Liver (tissue), 9 donors: ENCODE measurements around the gene CLTA. TPM values are rescaled to one million over a fixed set of nuclear protein-coding genes. Genes with fewer than 3 reads are reported as not detected.
"Not testable (repeated sequence)": the region's sequence is repeated elsewhere in the genome, so short reads cannot be mapped to it uniquely, and the experiment has no call there.

Source experiments
- DNase-seq: peaks from one replicate; pipeline ENCODE4 v3.0.0-alpha.2; 2017; ENCODE audit warnings: low spot score
- H3K27ac ChIP-seq, 2 donors: one replicate each; pipeline ENCODE4 v1.7.0; 2013; ENCODE audit warnings: inconsistent platforms in 2 of 2, low read length in 2 of 2, control low read depth in 1 of 2, low read depth in 1 of 2, mild to moderate bottlenecking in 1 of 2
- H3K27me3 ChIP-seq, 4 donors: one replicate each; pipeline versions ENCODE4 v1.6.1 to v1.7.0; 2013; ENCODE audit warnings: low read length in 3 of 4, inconsistent platforms in 1 of 4, mild to moderate bottlenecking in 1 of 4, moderate library complexity in 1 of 4; ENCODE audit not compliant: control insufficient read depth in 4 of 4, insufficient read depth in 4 of 4
- H3K36me3 ChIP-seq, 4 donors: one replicate each; pipeline versions ENCODE4 v1.6.1 to v1.7.0; 2013; ENCODE audit warnings: low read length in 3 of 4, mild to moderate bottlenecking in 3 of 4, low read depth in 1 of 4, moderate library complexity in 1 of 4; ENCODE audit not compliant: control insufficient read depth in 4 of 4, insufficient read depth in 3 of 4
- H3K4me1 ChIP-seq, 4 donors: one replicate each; pipeline versions ENCODE4 v1.6.1 to v1.7.0; 2013; ENCODE audit warnings: low read length in 3 of 4, mild to moderate bottlenecking in 3 of 4, moderate library complexity in 1 of 4; ENCODE audit not compliant: control insufficient read depth in 4 of 4, insufficient read depth in 4 of 4
- H3K4me3 ChIP-seq, 3 donors: one replicate each; pipeline versions ENCODE4 v1.6.1 to v1.7.0; 2013; ENCODE audit warnings: low read length in 3 of 3, control low read depth in 1 of 3, low read depth in 1 of 3, mild to moderate bottlenecking in 1 of 3
- H3K9ac ChIP-seq, 2 donors: one replicate each; pipeline ENCODE4 v1.7.0; 2013; ENCODE audit warnings: low read length in 2 of 2, mild to moderate bottlenecking in 2 of 2, moderate library complexity in 2 of 2, control low read depth in 1 of 2, low read depth in 1 of 2
- H3K9me3 ChIP-seq, 4 donors: one replicate each; pipeline versions ENCODE4 v1.6.1 to v1.7.0; 2013; ENCODE audit warnings: low read length in 3 of 4; ENCODE audit not compliant: control insufficient read depth in 4 of 4
- ATF3 ChIP-seq: IDR thresholded peaks from 2 replicates; pipeline ENCODE4 v1.6.1; 2016; ENCODE audit warnings: antibody characterized with exemption
- CTCF ChIP-seq: fragments of 150-350 bp; IDR thresholded peaks from 2 replicates; pipeline ENCODE4 v1.5.1; 2017; ENCODE audit warnings: improper control_type of control experiment, low read depth, low read length; ENCODE audit not compliant: missing input control
- EGR1 ChIP-seq, 2 donors: IDR thresholded peaks; 2 replicates each; pipeline ENCODE4 v1.6.1; 2016 to 2018; ENCODE audit warnings: antibody characterized with exemption in 2 of 2, low read depth in 2 of 2
- FOXA2 ChIP-seq: IDR thresholded peaks from 2 replicates; pipeline ENCODE4 v1.6.1; 2016; ENCODE audit warnings: antibody characterized with exemption
- GABPA ChIP-seq, 2 donors: IDR thresholded peaks in 1 of 2; conservative IDR thresholded peaks in 1 of 2; 2 replicates each; pipeline ENCODE4 v1.6.1; 2016; ENCODE audit warnings: antibody characterized with exemption in 2 of 2, mild to moderate bottlenecking in 1 of 2, moderate library complexity in 1 of 2
- HNF4A ChIP-seq, 2 donors: conservative IDR thresholded peaks; 2 replicates each; pipeline ENCODE4 v1.6.1; 2016; ENCODE audit warnings: antibody characterized with exemption in 2 of 2, mild to moderate bottlenecking in 2 of 2
- HNF4G ChIP-seq: IDR thresholded peaks from 2 replicates; pipeline ENCODE4 v1.6.1; 2016; ENCODE audit warnings: antibody characterized with exemption
- JUND ChIP-seq, 2 donors: IDR thresholded peaks; 2 replicates each; pipeline ENCODE4 v1.6.1; 2016; ENCODE audit warnings: antibody characterized with exemption in 2 of 2
- MAX ChIP-seq: IDR thresholded peaks from 2 replicates; pipeline ENCODE4 v1.6.1; 2016; ENCODE audit warnings: antibody characterized with exemption
- NR2F2 ChIP-seq: IDR thresholded peaks from 2 replicates; pipeline ENCODE4 v1.6.1; 2016; ENCODE audit warnings: antibody characterized with exemption
- RAD21 ChIP-seq, 2 donors: IDR thresholded peaks; 2 replicates each; pipeline ENCODE4 v1.6.1; 2016; ENCODE audit warnings: antibody characterized with exemption in 2 of 2, mild to moderate bottlenecking in 2 of 2
- RXRA ChIP-seq, 2 donors: IDR thresholded peaks; 2 replicates each; pipeline ENCODE4 v1.6.1; 2017 to 2018; ENCODE audit warnings: antibody characterized with exemption in 2 of 2, mild to moderate bottlenecking in 1 of 2
- SP1 ChIP-seq: IDR thresholded peaks from 2 replicates; pipeline ENCODE4 v1.6.1; 2018; ENCODE audit warnings: antibody characterized with exemption, mild to moderate bottlenecking
- TAF1 ChIP-seq: conservative IDR thresholded peaks from 2 replicates; pipeline ENCODE4 v1.6.1; 2016; ENCODE audit warnings: antibody characterized with exemption, mild to moderate bottlenecking
- YY1 ChIP-seq: IDR thresholded peaks from 2 replicates; pipeline ENCODE4 v1.6.1; 2016; ENCODE audit warnings: antibody characterized with exemption, mild to moderate bottlenecking
- WGBS: extraction: QIAGEN DNeasy Blood & Tissue Kit; methylation state at CpG from one replicate; pipeline ENCODE4 v1.1.7; 2013; 5-methylcytosine and 5-hydroxymethylcytosine counted together
- polyA plus RNA-seq, 2 donors: library from polyadenylated mRNA; stranded (reverse) in 1 of 2; unstranded in 1 of 2; fragments of 200-250 nt in 1 of 2; fragments of >200 nt in 1 of 2; fragmentation: Nextera tagmentation in 1 of 2; extraction: Ambion mirVana in 1 of 2; gene quantifications; one replicate each; pipeline versions ENCODE4 v1.2.1 to v1.2.3, GENCODE V29; 2013 to 2015
- total RNA-seq, 2 donors: library from RNA; depleted of rRNA; stranded (reverse); fragments of >200 nt; gene quantifications; one replicate each; pipeline ENCODE4 v1.2.3, GENCODE V29; 2014
- TF ChIP-seq, protein P1 (sequence below): IDR thresholded peaks from 2 replicates; pipeline ENCODE4 v1.6.1; 2016; ENCODE audit warnings: antibody characterized with exemption
- donor health status: healthy.
- donor health status: healthy.
- donor health status: healthy.
- donor health status: healthy.
- donor health status: healthy.

CLTA gene
- total and polyA plus RNA-seq, 4 donors, result 48.4 to 102 (median 74.6) TPM

DNA sequence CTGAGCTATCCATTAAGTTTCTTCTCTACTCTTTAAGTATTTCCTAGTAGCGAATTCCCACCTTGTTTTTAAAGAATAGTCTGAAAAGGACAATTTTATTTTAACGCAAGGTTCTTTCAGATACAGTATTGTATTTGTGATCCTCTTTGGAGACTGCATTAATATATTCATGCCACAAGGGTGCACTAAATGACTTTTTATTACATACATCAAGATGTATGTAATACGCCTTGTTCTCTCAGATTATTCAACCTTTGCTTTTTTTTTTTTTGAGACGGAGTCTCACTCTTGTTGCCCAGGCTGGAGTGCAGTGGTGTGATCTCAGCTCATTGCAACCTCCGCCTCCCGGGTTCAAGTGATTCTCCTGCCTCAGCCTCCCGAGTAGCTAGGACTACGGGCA, 57.3 kb downstream of the CLTA start:
- H3K9ac ChIP-seq, H3K27me3 ChIP-seq, H3K4me3 ChIP-seq, DNase-seq, H3K27ac ChIP-seq, H3K9me3 ChIP-seq: not testable (repeated sequence)
- peaks cover 4 to 38% (median 29%) of the 10 kb centered on the region in 4 donors for H3K4me1 ChIP-seq
- H3K36me3 ChIP-seq, result peaks cover 10 to 17% (median 14%) of the 10 kb centered on the region in 4 donors
- WGBS, result 65% methylated on average over 8 of the region's 8 CpGs
- TF ChIP-seq CTCF (peak; percentile 45), RAD21 (IDR thresholded peaks at IDR 0.05) (peak; percentile 65 to 68)

- TF ChIP-seq RAD21 (IDR thresholded peaks at IDR 0.05) (no peak), RXRA (IDR thresholded peaks at IDR 0.05) (peak in 1 of 2 donors; percentile 33), HNF4A (conservative IDR thresholded peaks at IDR 0.05) (peak in 1 of 2 donors; percentile 11)
- Histone ChIP-seq H3K9me3 (no peaks in the 10 kb centered on the region), H3K36me3 (peaks cover 5 to 17% (median 8%) of the 10 kb centered on the region in 4 donors), H3K27ac (peak overlapping the region in 1 of 2 donors; percentile 11), H3K27me3 (no peaks in the 10 kb centered on the region), H3K4me1 (peaks cover 8 to 48% (median 37%) of the 10 kb centered on the region in 4 donors), H3K4me3 (no peak overlapping the region), H3K9ac (peak overlapping the region in 1 of 2 donors; percentile 28)
- no peak for DNase-seq
- 35% methylated on average over 6 of the region's 6 CpGs for WGBS
Observed at GRCh38 chr9:36249189-36249588, 58.5 kb downstream of the CLTA start.

- H3K9ac ChIP-seq, result no peak overlapping the region
- no peak overlapping the region for H3K4me3 ChIP-seq
- peak overlapping the region; percentile 14 to 82 for H3K27ac ChIP-seq
- DNase-seq, result no peak
- TF ChIP-seq SP1 (no peak), TAF1 (no peak), MAX (no peak), RXRA (IDR thresholded peaks at IDR 0.05) (peak in 1 of 2 donors; percentile 31)
- peaks cover 5 to 16% (median 8%) of the 10 kb centered on the region in 4 donors for H3K36me3 ChIP-seq
- 37% methylated on average over 1 of the region's 1 CpG for WGBS
- no peaks in the 10 kb centered on the region for H3K9me3 ChIP-seq
- peaks cover 8 to 49% (median 40%) of the 10 kb centered on the region in 4 donors for H3K4me1 ChIP-seq
- no peaks in the 10 kb centered on the region for H3K27me3 ChIP-seq
Observed at GRCh38 chr9:36250079-36250478, 59.4 kb downstream of the CLTA start.

DNA sequence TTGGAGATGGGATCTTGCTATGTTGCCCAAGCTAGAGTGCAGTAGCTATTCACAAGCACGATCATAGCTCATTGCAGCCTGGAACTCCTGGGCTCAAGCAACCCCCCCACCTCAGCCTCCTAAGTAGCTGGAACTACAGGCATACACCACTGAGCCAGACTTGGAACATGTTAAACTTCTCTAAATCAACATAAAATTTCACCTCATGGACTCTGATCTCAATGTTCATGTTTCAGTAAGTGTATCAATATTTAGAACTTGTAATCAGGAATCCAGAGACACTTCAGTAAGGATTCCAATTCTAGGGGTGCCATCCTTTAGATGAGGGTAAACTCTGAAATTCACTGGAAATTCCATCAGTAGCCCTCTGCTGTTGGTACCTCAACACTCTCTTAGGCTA, 60.7 kb downstream of the CLTA start:
- Histone ChIP-seq H3K36me3 (peaks cover 0 to 5% (median 2%) of the 10 kb centered on the region in 4 donors), H3K4me1 (peaks cover 9 to 49% (median 45%) of the 10 kb centered on the region in 4 donors), H3K27me3 (no peaks in the 10 kb centered on the region), H3K27ac (peak overlapping the region; percentile 82 to 95), H3K9me3 (no peaks in the 10 kb centered on the region), H3K9ac (peak overlapping the region in 1 of 2 donors; percentile 84), H3K4me3 (peak overlapping the region in 2 of 3 donors; percentile 11 to 32)
- WGBS, result 41% methylated on average over 1 of the region's 1 CpG
- no peak for DNase-seq
- peak; percentile 63 for TF ChIP-seq HNF4G
- peak in 1 of 2 donors; percentile 36 for TF ChIP-seq RAD21 (IDR thresholded peaks at IDR 0.05)
- peak; percentile 90 to 91 for TF ChIP-seq HNF4A (conservative IDR thresholded peaks at IDR 0.05)
- no peak for TF ChIP-seq TAF1
- TF ChIP-seq CTCF, result no peak
- peak; percentile 64 for TF ChIP-seq FOXA2
- TF ChIP-seq, protein P1, sequence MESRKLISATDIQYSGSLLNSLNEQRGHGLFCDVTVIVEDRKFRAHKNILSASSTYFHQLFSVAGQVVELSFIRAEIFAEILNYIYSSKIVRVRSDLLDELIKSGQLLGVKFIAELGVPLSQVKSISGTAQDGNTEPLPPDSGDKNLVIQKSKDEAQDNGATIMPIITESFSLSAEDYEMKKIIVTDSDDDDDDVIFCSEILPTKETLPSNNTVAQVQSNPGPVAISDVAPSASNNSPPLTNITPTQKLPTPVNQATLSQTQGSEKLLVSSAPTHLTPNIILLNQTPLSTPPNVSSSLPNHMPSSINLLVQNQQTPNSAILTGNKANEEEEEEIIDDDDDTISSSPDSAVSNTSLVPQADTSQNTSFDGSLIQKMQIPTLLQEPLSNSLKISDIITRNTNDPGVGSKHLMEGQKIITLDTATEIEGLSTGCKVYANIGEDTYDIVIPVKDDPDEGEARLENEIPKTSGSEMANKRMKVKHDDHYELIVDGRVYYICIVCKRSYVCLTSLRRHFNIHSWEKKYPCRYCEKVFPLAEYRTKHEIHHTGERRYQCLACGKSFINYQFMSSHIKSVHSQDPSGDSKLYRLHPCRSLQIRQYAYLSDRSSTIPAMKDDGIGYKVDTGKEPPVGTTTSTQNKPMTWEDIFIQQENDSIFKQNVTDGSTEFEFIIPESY, result no peak
- TF ChIP-seq JUND (IDR thresholded peaks at IDR 0.05), result peak in 1 of 2 donors; percentile 17
- peak; percentile 11 for TF ChIP-seq ATF3
- no peak for TF ChIP-seq YY1
- TF ChIP-seq GABPA (IDR thresholded peaks at IDR 0.05 in 1 of 2, conservative IDR thresholded peaks at IDR 0.05 in 1 of 2), result no peak
- TF ChIP-seq NR2F2, result no peak
- TF ChIP-seq EGR1 (IDR thresholded peaks at IDR 0.05; ENCODE audit: low read depth in 2 of 2), result no peak
- TF ChIP-seq SP1, result peak; percentile 77
- no peak for TF ChIP-seq MAX
- TF ChIP-seq RXRA (IDR thresholded peaks at IDR 0.05), result peak; percentile 58 to 69
